ENCODE data around the gene GIMAP8. TPM values are rescaled to one million over a fixed set of nuclear protein-coding genes. Genes with fewer than 3 reads are reported as not detected.

The GIMAP8 gene
- total RNA-seq, 1 experiment from 2014 or later: not detected

DNA sequence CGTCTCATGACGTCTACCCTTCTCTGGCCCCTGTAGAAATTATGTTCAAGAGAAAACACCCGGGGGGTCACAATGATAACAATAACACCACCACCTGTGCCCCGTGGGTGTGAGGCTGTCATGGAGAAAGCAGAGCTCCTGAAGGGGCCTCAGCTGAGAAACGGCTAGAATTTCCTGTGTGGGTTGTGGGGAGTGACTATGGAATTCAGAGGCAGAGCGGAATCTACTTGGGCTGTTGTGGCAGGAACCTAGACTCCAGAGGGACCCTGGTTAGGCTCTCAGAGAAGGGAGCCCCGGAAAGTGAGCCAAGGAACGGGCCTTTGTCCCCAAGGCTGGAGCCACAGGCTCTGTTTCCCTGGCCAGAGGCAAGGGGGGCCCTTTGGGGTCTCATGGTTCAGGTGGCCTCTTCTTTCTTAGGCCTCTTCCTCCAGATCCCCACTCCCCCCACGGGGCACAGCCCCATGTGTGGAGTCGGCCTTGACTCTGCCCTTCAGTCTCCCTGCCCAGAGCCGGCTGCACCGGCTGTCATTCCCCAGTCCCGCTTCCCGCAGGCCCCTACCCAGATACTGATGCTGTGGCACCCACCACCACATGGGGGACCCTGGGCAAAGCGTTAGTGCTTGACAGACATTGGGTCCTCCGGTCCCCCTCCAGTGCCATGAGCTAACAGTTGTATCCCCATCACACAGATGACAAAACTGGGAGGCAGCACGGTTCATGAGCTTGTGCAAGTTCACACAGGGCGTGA is 6.5 kb upstream of the GIMAP8 start:
- Histone ChIP-seq H3K14ac (ENCODE audit: insufficient read depth, low read length) (no peak overlapping the region), H3K79me2 (ENCODE audit: insufficient read depth, low read length) (no peaks in the 10 kb centered on the region), H2BK15ac (ENCODE audit: low read depth, low read length) (no peak overlapping the region), H3T11ph (ENCODE audit: low read length) (no peak overlapping the region), H2BK120ac (ENCODE audit: low read depth, low read length, poor library complexity, severe bottlenecking) (no peak overlapping the region), H3K9ac (ENCODE audit: extremely low read depth, insufficient read length, low read length) (no peak overlapping the region), H3K18ac (ENCODE audit: insufficient read length, low read depth, low read length) (no peak overlapping the region), H3K27ac (ENCODE audit: insufficient read length, low read depth, low read length) (no peak overlapping the region), H2AFZ (ENCODE audit: low read length) (no peak overlapping the region), H4K5ac (ENCODE audit: insufficient read length, low read depth, low read length) (no peak overlapping the region), H2BK12ac (ENCODE audit: insufficient read length, low read depth, low read length) (no peak overlapping the region), H3K56ac (ENCODE audit: insufficient read length, low read depth, low read length) (no peak overlapping the region), H3K23me2 (ENCODE audit: insufficient read length, low read depth, low read length, poor library complexity, severe bottlenecking) (no peaks in the 10 kb centered on the region), H4K20me1 (ENCODE audit: control insufficient read depth, insufficient read depth, insufficient read length) (no peaks in the 10 kb centered on the region), H2BK20ac (ENCODE audit: low read depth, low read length, poor library complexity, severe bottlenecking) (no peak overlapping the region), H3K4ac (ENCODE audit: low read depth, low read length) (no peak overlapping the region), H3K79me1 (ENCODE audit: insufficient read depth, low read depth, low read length, poor library complexity, severe bottlenecking) (no peaks in the 10 kb centered on the region), H4K91ac (ENCODE audit: insufficient read length, low read depth, low read length) (no peak overlapping the region), H2BK5ac (ENCODE audit: insufficient read length, low read length) (no peak overlapping the region), H4K8ac (replicated peaks; ENCODE audit: insufficient read length, low read depth, low read length) (no peak overlapping the region), H2AK5ac (ENCODE audit: insufficient read length, low read length) (no peak overlapping the region), H3K27me3 (ENCODE audit: insufficient read depth, low read length) (no peaks in the 10 kb centered on the region), H3K4me1 (ENCODE audit: insufficient read depth, low read length) (no peaks in the 10 kb centered on the region), H3K9me3 (ENCODE audit: control insufficient read depth, low read depth, low read length) (no peaks in the 10 kb centered on the region), H3K23ac (ENCODE audit: insufficient read length, low read depth, low read length) (no peak overlapping the region), H3K4me2 (ENCODE audit: insufficient read depth, insufficient read length, low read length) (no peak overlapping the region)
- H3K9me3 Mint-ChIP-seq: peaks cover 6 to 11% of the 10 kb centered on the region in 2 experiments
- no peak for DNase-seq
- H3K27me3 Mint-ChIP-seq (ENCODE audit: low read depth): peaks cover 79% of the 10 kb centered on the region
- H3K27ac Mint-ChIP-seq: no peak overlapping the region
- TF ChIP-seq, protein P1, sequence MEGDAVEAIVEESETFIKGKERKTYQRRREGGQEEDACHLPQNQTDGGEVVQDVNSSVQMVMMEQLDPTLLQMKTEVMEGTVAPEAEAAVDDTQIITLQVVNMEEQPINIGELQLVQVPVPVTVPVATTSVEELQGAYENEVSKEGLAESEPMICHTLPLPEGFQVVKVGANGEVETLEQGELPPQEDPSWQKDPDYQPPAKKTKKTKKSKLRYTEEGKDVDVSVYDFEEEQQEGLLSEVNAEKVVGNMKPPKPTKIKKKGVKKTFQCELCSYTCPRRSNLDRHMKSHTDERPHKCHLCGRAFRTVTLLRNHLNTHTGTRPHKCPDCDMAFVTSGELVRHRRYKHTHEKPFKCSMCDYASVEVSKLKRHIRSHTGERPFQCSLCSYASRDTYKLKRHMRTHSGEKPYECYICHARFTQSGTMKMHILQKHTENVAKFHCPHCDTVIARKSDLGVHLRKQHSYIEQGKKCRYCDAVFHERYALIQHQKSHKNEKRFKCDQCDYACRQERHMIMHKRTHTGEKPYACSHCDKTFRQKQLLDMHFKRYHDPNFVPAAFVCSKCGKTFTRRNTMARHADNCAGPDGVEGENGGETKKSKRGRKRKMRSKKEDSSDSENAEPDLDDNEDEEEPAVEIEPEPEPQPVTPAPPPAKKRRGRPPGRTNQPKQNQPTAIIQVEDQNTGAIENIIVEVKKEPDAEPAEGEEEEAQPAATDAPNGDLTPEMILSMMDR (conservative IDR thresholded peaks at IDR 0.05): no peak
- H3K4me1 Mint-ChIP-seq: peaks cover 5% of the 10 kb centered on the region in 2 experiments; a peak in 3 of 4 replicates
- no CpG with 5 or more reads among the region's 18 CpGs for WGBS (ENCODE audit: extremely low coverage, insufficient read length, low lambda C conversion rate)
- peaks cover 0 to 4% (median 0%) of the 10 kb centered on the region in 3 experiments; a peak in 1 of 7 replicates for H3K36me3 Mint-ChIP-seq (ENCODE audit: insufficient read depth in 1 of 3, low read depth in 3 of 3)
- H3K4me3 Mint-ChIP-seq: no peak overlapping the region

All from H9 (cell line).